LNCaP clone FGC (cell line): ENCODE measurements around the gene PGBD1.

Experiments used
- DNase-seq: peaks from one replicate; pipeline ENCODE4 v3.0.0-alpha.2; 2011; ENCODE audit warnings: low read depth
- H3K4me3 ChIP-seq: 2 replicates; pipeline ENCODE4 v1.5.1; 2011; ENCODE audit warnings: mild to moderate bottlenecking, low read depth, low read length, control low read depth
- CTCF ChIP-seq: IDR thresholded peaks from 2 replicates; pipeline ENCODE4 v1.5.1; 2012; ENCODE audit warnings: mild to moderate bottlenecking; ENCODE audit not compliant: control insufficient read depth, insufficient read depth; ENCODE audit errors: extremely low read depth

PGBD1 gene

GRCh38 chr6:28267695-28268059 lies 13.7 kb upstream of the PGBD1 start:
- peak overlapping the region; percentile 84 for H3K4me3 ChIP-seq
- DNase-seq = no peak
- no peak for TF ChIP-seq CTCF

- no peak for DNase-seq
- TF ChIP-seq CTCF = no peak
- H3K4me3 ChIP-seq = no peak overlapping the region
Measured at GRCh38 chr6:28269492-28269891, 11.9 kb upstream of the PGBD1 start.

- DNase-seq = no peak
- no peak overlapping the region for H3K4me3 ChIP-seq
- TF ChIP-seq CTCF = no peak
Measured at GRCh38 chr6:28274888-28275287, 6.5 kb upstream of the PGBD1 start.

- TF ChIP-seq CTCF = no peak
- no peak for DNase-seq
- H3K4me3 ChIP-seq = no peak overlapping the region
Measured at GRCh38 chr6:28277746-28278145, 3.6 kb upstream of the PGBD1 start.

GRCh38 chr6:28280595-28281287 lies 631 bp upstream of the PGBD1 start:
- peak overlapping the region; percentile 52 for H3K4me3 ChIP-seq
- TF ChIP-seq CTCF = no peak
- DNase-seq = no peak

- DNase-seq = no peak
- no peak overlapping the region for H3K4me3 ChIP-seq
- TF ChIP-seq CTCF = no peak
Measured at GRCh38 chr6:28282926-28283325, 1.6 kb downstream of the PGBD1 start.

GRCh38 chr6:28291573-28291972 lies 10.2 kb downstream of the PGBD1 start:
- DNase-seq = no peak
- no peak overlapping the region for H3K4me3 ChIP-seq
- TF ChIP-seq CTCF = no peak
